HAP-1 (cell line): ENCODE data around the gene RAB33B.
"Not testable (repeated sequence)": the region's sequence is repeated elsewhere in the genome, so short reads cannot be mapped to it uniquely, and the experiment has no call there.

Experiments used
- DNase-seq, 2 experiments: peaks; one replicate each; pipeline ENCODE4 v3.0.0-alpha.2; 2016 to 2020; ENCODE audit warnings: low spot score in 2 of 2
- H3K27me3 ChIP-seq: fragments of 250-450 bp; sonication (Bioruptor Pico); 2 replicates; pipeline ENCODE4 v1.5.1; 2020; ENCODE audit warnings: low read depth, mild to moderate bottlenecking, moderate library complexity
- H3K36me3 ChIP-seq: fragments of 250-450 bp; sonication (Bioruptor Pico); replicated peaks from 2 replicates; pipeline ENCODE4 v1.5.1; 2020; ENCODE audit warnings: mild to moderate bottlenecking
- H3K4me1 ChIP-seq: fragments of 250-450 bp; sonication (Bioruptor Pico); 2 replicates; pipeline ENCODE4 v1.5.1; 2020; ENCODE audit warnings: mild to moderate bottlenecking
- H3K4me3 ChIP-seq: fragments of 250-450 bp; sonication (Bioruptor Pico); 2 replicates; pipeline ENCODE4 v1.5.1; 2020; ENCODE audit warnings: mild to moderate bottlenecking, moderate library complexity
- H3K9me3 ChIP-seq: fragments of 250-450 bp; sonication (Bioruptor Pico); 2 replicates; pipeline ENCODE4 v1.5.1; 2020; ENCODE audit warnings: mild to moderate bottlenecking, moderate library complexity
- in situ Hi-C: fragments of 300-500 bp; cut with MboI; formaldehyde crosslinking; loops from 3 replicates; pipeline ENCODE4 v1.14.3; 2020; ENCODE audit warnings: low sequenced_read_pairs, inconsistent platforms, mixed read lengths

RAB33B gene

DNA sequence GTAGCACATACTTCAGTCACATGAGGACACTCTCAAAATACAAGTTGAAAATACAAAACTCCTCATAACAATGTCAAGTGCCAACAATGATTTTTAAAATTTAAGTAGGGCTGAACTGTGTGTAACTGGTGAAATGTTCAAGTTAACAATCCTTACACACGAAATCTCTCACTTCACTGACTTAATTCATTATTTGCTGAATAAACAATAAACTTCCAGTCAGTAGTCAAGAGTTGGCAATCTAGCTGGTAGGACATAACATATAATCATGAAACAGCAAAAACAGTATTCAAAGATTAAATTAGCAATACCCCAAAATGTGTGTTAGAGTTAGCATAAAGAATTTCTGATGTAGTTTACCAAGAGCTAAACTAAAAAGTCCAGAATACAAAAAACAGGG, 1.9 kb upstream of the RAB33B start:
- peaks cover 5% of the 10 kb centered on the region; the same call in 1 of the 2 replicates for H3K9me3 ChIP-seq
- H3K36me3 ChIP-seq: peaks cover 3% of the 10 kb centered on the region; the same call in 1 of the 2 replicates
- H3K4me3 ChIP-seq: no peak overlapping the region; the same call in 1 of the 2 replicates
- peaks cover 23% of the 10 kb centered on the region for H3K4me1 ChIP-seq
- in situ Hi-C loops: no loop called here
- H3K27me3 ChIP-seq: no peaks in the 10 kb centered on the region
- DNase-seq: no peak

GRCh38 chr4:139453041-139453370, 915 bp upstream of the RAB33B start:
- peak in 1 of 2 experiments; percentile 48 for DNase-seq

GRCh38 chr4:139453371-139454110, 380 bp upstream of the RAB33B start:
- peak; percentile 94 to 98 for DNase-seq
- peaks cover 5% of the 10 kb centered on the region; the same call in 1 of the 2 replicates for H3K9me3 ChIP-seq
- H3K36me3 ChIP-seq: peaks cover 3% of the 10 kb centered on the region; the same call in 1 of the 2 replicates
- H3K4me3 ChIP-seq: peak overlapping the region; percentile 82
- no peaks in the 10 kb centered on the region; the same call in 1 of the 2 replicates for H3K27me3 ChIP-seq
- H3K4me1 ChIP-seq: peaks cover 33% of the 10 kb centered on the region
- in situ Hi-C loops: no loop called here

More at GRCh38 chr4:139453041-139453370, 915 bp upstream of the RAB33B start:
- Histone ChIP-seq H3K36me3 (peaks cover 3% of the 10 kb centered on the region; the same call in 1 of the 2 replicates), H3K4me3 (peak overlapping the region; percentile 82), H3K27me3 (no peaks in the 10 kb centered on the region; the same call in 1 of the 2 replicates), H3K4me1 (peaks cover 29% of the 10 kb centered on the region), H3K9me3 (peaks cover 5% of the 10 kb centered on the region; the same call in 1 of the 2 replicates)
- in situ Hi-C loops: no loop called here

GRCh38 chr4:139455126-139455538, 1.2 kb downstream of the RAB33B start:
- Histone ChIP-seq H3K9me3 (peaks cover under 1% of the 10 kb centered on the region; the same call in 1 of the 2 replicates), H3K4me1 (peaks cover 36% of the 10 kb centered on the region), H3K36me3 (peaks cover 1% of the 10 kb centered on the region; the same call in 1 of the 2 replicates), H3K4me3 (peak overlapping the region; percentile 82), H3K27me3 (no peaks in the 10 kb centered on the region; the same call in 1 of the 2 replicates)
- in situ Hi-C loops: no loop called here
- DNase-seq: no peak

DNA sequence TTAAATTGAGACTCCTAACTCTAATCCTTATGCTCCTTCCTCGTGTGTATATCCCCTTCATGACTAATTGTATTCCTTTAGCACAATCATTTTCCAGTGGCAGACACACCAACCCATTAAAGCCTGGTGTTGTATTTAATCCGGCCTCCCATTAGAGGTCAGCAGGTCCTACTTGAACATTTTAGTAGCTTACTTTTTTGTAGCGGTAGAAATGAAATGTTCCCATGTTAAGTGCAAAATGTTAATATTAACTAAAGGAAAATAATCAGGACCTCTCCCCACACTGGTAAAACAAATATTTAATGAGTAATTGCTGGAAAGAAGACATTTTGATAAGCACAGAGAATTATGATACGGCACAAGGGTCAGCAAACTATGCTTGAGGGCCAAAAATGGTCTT, 3.4 kb downstream of the RAB33B start:
- H3K27me3 ChIP-seq: no peaks in the 10 kb centered on the region; the same call in 1 of the 2 replicates
- no peaks in the 10 kb centered on the region for H3K9me3 ChIP-seq
- peaks cover 32% of the 10 kb centered on the region for H3K4me1 ChIP-seq
- DNase-seq: peak in 1 of 2 experiments; percentile 16
- H3K36me3 ChIP-seq: no peaks in the 10 kb centered on the region
- H3K4me3 ChIP-seq: no peak overlapping the region
- in situ Hi-C loops: no loop called here

- H3K27me3 ChIP-seq: no peaks in the 10 kb centered on the region; the same call in 1 of the 2 replicates
- no peaks in the 10 kb centered on the region for H3K36me3 ChIP-seq
- in situ Hi-C loops: no loop called here
- no peak for DNase-seq
- peaks cover 29% of the 10 kb centered on the region for H3K4me1 ChIP-seq
- H3K4me3 ChIP-seq: no peak overlapping the region
- no peaks in the 10 kb centered on the region for H3K9me3 ChIP-seq
These were observed 4.6 kb downstream of the RAB33B start for GRCh38 chr4:139458543-139458942.

GRCh38 chr4:139458999-139459398, 5.1 kb downstream of the RAB33B start:
- H3K9me3 ChIP-seq: no peaks in the 10 kb centered on the region
- no peaks in the 10 kb centered on the region; the same call in 1 of the 2 replicates for H3K27me3 ChIP-seq
- no peak for DNase-seq
- peaks cover 29% of the 10 kb centered on the region for H3K4me1 ChIP-seq
- no peaks in the 10 kb centered on the region for H3K36me3 ChIP-seq
- in situ Hi-C loops: no loop called here
- no peak overlapping the region for H3K4me3 ChIP-seq

- Histone ChIP-seq H3K36me3 (no peaks in the 10 kb centered on the region), H3K4me3 (no peak overlapping the region), H3K9me3 (no peaks in the 10 kb centered on the region), H3K4me1 (peaks cover 24% of the 10 kb centered on the region), H3K27me3 (no peaks in the 10 kb centered on the region; the same call in 1 of the 2 replicates)
- in situ Hi-C loops: no loop called here
- DNase-seq: no peak
These were observed 6.6 kb downstream of the RAB33B start for GRCh38 chr4:139460565-139460964.

- in situ Hi-C loops: no loop called here
- H3K4me3 ChIP-seq: no peak overlapping the region
- peaks cover 22% of the 10 kb centered on the region for H3K4me1 ChIP-seq
- H3K27me3 ChIP-seq: no peaks in the 10 kb centered on the region; the same call in 1 of the 2 replicates
- H3K9me3 ChIP-seq: no peaks in the 10 kb centered on the region
- no peaks in the 10 kb centered on the region for H3K36me3 ChIP-seq
- DNase-seq: peak in 1 of 2 experiments; percentile 37
These were observed 7.2 kb downstream of the RAB33B start for GRCh38 chr4:139461022-139461628.

GRCh38 chr4:139464512-139464911, 10.6 kb downstream of the RAB33B start:
- H3K9me3 ChIP-seq, H3K4me1 ChIP-seq, H3K4me3 ChIP-seq, in situ Hi-C loops, DNase-seq, H3K27me3 ChIP-seq, H3K36me3 ChIP-seq: not testable (repeated sequence)

DNA sequence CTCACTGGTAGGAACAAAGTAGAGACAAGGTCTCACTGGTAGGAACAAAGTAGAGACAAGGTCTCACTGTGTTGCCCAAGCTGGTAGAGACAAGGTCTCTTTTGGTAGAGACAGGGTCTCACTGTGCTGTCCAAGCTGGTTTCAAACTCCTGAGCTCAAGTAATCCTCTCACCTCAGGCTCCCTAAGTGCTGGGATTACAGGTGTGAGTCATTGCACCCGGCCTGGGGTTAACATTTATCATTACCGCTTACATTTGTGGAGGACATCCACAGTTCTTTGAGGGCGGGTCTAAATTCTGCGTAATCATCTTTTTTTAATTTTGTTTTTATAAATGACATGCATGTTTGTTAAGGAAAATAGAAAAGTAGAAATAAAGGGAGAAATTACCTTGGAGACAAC, 12.0 kb downstream of the RAB33B start:
- in situ Hi-C loops: no loop called here
- no peak overlapping the region for H3K4me3 ChIP-seq
- no peaks in the 10 kb centered on the region for H3K27me3 ChIP-seq
- no peaks in the 10 kb centered on the region for H3K36me3 ChIP-seq
- no peak for DNase-seq
- H3K4me1 ChIP-seq: no peaks in the 10 kb centered on the region
- H3K9me3 ChIP-seq: peaks cover 7% of the 10 kb centered on the region; the same call in 1 of the 2 replicates

DNA sequence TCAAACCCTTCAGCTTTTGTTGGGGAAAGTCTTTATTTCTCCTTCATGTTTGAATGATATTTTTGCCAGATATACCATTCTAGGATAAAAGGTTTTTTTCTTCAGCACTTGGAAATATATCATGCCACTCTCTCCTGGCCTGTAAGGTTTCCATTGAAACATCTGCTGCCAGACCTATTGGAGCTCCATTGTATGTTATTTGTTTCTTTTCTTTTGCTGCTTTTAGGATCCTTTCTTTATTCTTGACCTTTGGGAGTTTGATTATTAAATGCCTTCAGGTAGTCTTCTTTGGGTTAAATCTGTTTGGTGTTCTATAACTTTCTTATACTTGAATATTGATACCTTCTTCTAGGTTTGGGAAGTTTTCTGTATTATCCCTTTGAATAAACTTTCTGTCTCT, 14.8 kb downstream of the RAB33B start:
- H3K9me3 ChIP-seq, H3K27me3 ChIP-seq, H3K36me3 ChIP-seq, DNase-seq, H3K4me1 ChIP-seq, H3K4me3 ChIP-seq, in situ Hi-C loops: not testable (repeated sequence)

DNA sequence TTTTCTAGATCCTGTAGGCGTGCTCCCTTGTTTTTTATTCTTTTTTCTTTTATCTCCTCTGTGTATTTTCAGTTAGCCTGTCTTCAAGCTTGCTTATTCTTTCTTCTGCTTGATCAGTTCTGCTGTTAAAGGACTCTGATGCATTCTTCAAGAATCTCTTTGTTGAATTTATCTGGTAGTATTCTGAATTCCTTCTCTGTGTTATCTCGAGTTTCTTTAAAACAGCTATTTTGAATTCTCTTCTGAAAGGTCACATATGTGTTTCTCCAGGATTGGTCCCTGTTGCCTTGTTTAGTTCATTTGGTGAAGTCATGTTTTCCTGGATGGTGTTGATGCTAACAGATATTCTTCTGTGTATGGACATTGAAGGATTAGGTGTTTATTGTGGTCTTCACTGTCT, 15.3 kb downstream of the RAB33B start:
- Histone ChIP-seq H3K36me3 (peaks cover 9% of the 10 kb centered on the region), H3K27me3 (no peaks in the 10 kb centered on the region), H3K4me3 (no peak overlapping the region), H3K9me3 (peaks cover 7% of the 10 kb centered on the region; the same call in 1 of the 2 replicates), H3K4me1 (no peaks in the 10 kb centered on the region)
- in situ Hi-C loops: no loop called here
- no peak for DNase-seq

DNA sequence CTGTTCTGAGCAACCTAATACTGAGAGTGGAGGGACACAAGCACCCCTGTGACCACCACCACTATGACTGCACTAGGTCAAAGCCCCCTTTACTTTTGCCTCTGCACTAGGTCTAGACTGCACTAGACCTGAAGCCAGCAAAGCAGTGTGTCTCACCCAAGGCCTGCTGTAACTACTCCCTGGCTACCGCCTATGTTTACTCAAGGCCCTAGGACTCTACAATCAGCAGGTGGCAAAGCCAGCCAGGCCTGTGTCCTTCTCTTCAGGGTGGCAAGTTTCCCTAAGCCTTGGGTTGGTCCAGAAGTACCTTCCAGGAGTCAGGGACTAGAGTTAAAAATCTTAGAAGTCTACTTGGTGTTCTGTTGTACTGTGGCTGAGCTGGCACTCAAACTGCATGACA, 15.9 kb downstream of the RAB33B start:
- Histone ChIP-seq H3K9me3 (peaks cover 7% of the 10 kb centered on the region; the same call in 1 of the 2 replicates), H3K36me3 (peaks cover 9% of the 10 kb centered on the region), H3K4me1 (no peaks in the 10 kb centered on the region), H3K4me3 (no peak overlapping the region), H3K27me3 (no peaks in the 10 kb centered on the region)
- in situ Hi-C loops: no loop called here
- no peak for DNase-seq
